GM19324 (cell line): ENCODE results near the gene RPP21.

Experiments used
- ATAC-seq: cut with Tn5 transposase; IDR thresholded peaks from one replicate; pipeline ENCODE4 v1.9.1; 2021; ENCODE audit warnings: mild to moderate bottlenecking, moderate library complexity; ENCODE audit not compliant: unreplicated experiment, low FRiP score

RPP21 gene

DNA sequence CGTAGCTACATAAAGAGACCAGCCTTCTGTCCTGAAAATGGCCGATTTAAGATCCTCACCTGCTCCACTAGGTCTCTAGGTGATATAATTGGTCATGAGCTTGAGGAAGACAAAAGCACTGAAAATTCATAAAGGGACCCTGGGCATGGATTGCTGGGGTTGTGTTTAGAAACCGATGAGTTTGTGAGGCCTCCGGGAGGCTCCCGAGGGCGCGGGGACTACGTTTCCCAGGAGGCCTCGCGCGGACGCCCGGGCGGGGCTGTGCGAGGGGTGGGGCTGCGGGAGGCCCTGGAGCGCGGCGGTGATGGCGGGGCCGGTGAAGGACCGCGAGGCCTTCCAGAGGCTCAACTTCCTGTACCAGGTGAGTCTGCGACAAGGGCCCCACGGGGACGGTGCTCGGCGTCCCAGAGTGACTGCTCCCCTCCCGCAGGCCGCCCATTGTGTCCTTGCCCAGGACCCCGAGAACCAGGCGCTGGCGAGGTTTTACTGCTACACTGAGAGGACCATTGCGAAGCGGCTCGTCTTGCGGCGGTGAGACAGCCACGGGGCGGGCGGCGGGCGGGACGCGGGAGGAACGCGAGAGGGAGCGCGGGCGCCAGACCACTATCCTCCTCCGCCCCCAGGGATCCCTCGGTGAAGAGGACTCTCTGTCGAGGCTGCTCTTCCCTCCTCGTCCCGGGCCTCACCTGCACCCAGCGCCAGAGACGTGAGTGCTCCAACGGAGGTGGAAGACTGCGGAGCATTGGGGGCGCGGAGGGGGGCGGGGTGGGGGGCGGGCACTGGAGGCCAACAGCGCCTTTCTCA is at the start of gene RPP21:
RPP21 (plus strand) TSS at position 289 of the 804 bp plus-strand sequence; CDS start at position 305, 16 bp downstream.
- ATAC-seq = peak; percentile 88

DNA sequence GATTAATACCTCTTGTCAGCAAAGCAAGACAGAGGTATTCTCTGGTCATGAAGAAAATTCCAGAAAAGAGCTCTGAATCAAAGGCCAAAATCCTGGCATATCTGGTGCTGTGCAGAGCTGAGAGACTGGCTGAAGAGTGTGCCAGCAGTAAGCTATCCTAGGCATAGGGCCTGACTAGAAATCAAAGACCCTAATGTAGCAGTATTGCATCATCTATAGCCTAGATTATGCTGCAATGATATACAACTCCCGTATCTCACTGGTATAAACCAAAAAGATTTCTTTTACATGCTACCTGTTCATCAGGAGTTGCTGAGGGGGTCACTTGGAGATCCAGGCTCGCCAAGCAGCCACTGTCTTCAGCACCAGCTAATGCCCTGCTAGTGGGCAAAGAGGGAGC is 49.1 kb upstream of the RPP21 start:
- ATAC-seq = no peak

DNA sequence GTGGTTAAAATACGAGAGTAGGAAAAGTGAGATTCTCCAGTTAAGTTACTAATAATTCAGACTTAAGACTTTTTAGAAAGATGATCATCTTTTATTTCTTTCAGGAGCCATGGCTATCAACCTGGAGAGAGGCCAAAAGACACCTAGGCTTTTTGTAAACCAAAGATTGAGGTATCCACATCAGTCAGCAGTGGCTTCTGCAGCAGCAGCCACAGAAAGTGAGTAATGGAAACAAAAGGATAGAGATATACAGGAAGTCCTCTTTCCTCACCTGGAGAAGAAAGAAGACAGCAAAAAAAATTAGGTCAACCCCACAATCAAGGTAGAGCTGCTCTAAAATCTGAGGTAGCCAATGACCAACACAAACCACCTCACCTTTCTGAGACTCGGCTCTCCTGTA is 41.0 kb upstream of the RPP21 start:
- no peak for ATAC-seq

DNA sequence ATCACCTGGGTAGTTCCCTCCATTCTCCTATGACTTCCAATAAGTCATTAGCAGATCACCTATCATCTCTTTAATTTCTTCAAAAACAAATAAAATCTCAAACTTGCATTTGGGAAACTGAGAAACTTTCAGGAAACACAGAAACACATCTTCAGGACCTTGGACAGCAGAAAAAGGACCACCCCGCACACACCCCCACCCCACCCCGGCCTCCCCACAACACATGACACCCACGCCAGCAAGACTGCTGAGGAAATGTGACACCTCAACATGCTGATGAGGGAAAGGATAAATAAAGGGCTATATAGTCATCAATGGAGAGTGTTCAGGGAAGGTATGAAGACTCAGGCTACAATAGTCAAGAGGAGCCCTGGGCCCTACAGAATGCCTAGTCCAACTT is 33.9 kb upstream of the RPP21 start:
- ATAC-seq = no peak

DNA sequence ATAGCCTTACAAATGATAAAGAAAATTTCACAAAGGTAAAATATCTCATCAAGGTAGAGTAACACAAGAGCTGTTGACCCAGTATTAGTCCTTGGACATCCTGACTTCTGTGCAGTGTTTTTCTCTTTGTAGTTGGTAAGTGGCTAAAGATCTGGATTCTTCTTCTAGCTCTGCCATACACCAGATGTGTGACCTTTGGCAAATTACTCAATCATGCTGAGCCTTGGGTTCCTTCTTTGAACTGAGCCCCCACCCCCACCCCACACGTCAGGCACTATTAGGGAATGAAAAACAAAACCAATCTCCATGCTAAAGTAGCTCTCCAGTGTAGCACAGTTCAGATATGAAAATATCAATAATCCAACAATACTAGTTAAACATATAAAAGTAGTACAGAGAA is 33.3 kb upstream of the RPP21 start:
- no peak for ATAC-seq

DNA sequence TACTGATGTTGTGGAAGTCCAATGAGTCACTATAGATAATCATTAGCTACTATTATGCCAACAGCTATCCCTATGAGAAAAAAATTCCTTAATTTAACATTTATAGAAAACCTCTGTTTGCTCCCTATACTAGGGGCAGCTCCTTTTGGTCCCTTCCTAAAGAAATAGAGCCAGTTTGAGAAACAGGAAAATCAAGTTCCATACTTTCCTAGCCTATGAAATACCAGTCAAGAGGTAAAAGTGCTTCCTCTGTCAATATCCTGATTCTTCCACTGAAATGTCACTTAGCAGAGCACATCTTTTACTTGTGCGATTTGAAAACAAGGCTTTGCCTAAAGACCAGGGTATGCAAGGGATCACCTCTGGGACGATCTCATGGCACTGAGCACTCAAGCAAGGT is 32.7 kb upstream of the RPP21 start:
- ATAC-seq = no peak

DNA sequence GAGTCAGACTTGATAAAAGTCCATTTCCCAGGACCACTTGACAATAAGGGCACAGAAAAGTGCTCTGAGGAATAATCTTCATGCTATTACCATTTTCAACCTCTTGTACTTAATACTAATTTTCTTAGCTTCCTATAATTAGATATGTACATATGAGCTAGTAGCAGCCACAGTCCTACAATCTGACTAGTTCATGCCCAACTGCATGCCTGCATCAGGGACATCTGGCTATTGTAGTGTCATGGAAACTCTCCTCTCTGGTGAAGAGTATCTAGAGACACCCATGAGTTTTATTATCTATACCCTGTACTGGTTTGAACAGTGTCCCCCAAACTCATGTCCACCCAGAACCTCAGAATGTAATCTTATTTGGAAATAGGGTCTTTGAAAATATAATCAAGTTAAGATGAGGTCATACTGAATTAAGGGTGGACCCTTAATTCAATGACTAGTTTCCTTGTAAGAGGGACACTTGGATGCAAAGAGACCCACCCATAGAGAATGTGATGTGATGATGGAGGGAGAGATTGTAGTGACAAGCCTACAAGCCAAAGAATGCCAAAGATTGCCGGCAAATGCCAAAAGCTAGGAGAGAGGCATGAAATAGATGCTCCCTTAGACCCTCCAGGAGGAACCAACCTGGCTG is 32.2 kb upstream of the RPP21 start:
- no peak for ATAC-seq

DNA sequence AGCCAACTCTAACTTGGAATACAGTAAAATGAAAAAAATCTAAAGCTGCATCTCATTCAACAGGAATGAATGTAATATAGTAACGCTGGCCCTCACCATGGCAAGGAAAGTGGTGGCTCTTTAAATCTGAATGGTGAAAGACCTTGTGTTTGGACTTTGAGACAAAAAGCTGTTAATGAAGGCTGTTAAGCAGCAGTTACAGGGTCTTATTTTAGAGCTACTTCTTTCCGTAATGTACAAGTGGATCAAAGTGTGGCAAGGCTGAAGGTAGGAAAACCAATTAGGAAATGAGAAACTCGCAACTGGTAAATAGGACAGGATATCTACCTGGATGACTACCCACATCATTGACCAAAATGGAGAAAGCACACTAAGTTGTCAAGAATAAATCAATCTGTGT is 29.8 kb upstream of the RPP21 start:
- ATAC-seq = no peak

DNA sequence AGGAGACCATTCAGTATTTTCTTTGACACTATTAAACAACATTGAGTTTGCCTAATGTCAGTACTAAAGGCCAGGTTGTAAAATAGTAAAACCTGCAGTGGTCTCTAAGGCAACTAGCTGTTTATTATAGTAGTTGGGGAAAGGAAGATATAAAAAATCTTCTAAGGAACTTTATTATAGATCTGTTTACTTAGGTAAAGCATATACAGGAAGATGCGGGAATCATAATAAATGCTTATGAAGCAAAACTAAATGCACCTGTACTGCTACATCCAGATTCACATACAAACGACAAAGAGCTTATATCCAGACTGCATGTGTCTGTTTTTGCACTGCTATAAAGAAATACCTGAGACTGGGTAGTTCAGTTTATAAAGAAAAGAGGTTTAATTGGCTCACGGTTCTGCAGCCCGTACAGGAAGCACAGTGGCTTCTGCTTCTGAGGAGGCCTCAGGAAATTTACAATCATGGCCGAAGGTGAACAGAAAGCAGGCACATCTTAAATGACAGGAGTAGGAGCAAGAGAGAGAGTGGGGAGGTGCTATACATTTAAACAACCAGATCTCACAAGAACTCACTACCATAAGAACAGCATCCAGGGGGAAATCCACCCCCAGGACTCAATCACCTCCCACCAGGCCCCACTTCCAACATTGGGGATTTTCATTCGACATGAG is 26.9 kb upstream of the RPP21 start:
- ATAC-seq = no peak

DNA sequence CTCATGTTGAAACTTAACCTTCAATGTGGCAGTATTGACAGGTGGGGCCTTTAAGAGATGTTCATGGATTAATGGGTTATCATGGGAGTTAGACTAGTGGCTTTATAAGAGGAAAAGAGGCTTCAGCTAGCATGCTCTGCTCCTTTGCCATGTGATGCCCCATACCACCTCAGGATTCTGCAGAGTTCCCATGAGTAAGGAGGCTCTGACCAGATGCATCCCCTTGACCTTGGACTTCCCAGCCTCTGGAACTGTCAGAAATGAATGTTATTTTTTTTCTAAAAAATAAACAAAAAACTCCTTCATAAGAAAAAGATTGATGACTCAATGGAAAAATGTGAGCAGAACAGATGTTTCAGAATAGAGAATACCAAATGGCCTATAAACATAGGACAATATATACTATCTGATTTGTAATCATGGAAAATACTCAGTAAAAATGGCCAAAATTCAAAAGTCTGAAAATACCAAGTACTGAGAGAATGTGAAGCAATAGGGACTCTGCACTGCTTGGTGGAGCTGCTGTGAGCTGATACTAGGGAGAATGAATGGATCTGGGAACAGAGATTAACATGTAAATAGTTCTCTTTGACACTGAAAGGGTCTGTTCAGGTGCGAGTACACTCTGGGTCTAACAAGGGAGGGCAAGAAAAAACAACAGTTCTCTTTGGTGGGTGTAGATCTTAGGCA is 25.7 kb upstream of the RPP21 start:
- ATAC-seq = no peak

DNA sequence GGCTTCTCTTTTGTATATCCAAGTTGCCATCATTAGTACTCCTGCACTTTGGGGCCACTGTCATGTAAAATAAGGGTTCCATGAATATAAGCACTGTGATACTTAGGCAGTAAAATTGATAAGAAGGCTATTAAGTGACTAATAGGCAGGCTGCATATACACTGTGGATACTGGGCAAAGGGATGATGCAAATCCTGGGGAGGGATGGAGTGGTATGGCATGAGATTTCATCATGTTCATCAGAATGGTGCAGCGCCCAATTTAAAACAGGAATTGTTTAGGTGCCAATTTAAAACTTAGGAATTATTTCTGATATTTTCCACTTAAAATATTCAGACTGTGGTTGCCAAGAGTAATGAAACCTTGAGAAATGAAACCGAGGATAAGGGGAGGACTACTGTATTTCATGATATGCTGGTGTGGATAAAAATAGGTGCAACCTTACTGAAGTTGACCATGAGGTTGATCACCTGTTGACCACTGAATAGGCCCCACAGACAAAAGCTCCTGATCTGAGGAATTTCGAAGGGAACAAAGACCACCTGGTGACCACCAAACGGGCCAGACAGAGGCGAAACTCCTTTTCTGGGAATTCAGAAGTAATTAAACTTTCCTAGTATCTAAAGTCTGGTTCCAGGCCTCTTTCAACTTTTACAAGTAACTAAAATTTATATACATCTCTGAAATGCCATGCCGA is 23.1 kb upstream of the RPP21 start:
- ATAC-seq = no peak

DNA sequence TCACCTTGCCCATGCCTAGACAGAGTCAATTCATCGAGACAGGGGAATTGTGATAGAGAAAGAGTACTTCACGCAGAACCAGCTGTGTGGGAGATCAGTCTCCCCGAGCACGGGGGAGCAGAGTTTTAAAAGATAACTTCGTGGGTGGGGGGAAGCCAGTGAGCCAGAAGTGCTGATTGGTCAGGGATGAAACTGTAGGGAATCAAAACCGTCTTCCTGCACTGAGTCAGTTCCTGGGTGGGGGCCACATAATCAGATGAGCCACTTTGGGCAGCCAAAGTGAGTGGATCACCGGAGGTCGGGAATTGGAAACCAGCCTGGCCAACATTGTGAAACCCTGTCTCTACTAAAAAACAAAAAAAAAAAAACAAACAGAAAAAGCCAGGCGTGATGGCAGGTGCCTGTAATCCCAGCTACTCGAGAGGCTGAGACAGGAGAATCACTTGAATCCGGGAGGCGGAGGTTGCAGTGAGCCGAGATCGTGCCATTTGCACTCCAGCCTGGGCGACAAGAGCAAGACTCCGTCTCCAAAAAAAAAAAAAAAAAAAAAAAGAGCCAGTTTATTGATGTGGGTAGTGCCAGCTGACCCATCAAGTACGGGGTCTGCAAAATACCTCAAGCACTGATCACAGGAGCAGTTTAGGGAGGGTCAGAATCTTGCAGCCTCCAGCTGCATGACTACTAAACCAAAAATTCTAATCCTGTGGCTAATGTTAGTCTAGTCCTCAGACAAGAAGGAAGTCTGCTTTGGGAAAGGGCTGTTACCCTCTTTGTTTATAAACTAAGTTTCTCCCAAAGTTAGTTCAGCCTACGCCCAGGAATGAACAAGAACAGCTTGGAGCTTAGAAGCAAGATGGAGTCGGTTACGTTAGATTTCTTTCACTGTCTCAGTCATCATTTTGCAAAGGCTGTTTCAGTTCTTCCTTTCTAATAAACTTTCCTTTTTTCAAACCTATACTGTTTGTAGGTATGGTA is 22.1 kb upstream of the RPP21 start:
- no peak for ATAC-seq

DNA sequence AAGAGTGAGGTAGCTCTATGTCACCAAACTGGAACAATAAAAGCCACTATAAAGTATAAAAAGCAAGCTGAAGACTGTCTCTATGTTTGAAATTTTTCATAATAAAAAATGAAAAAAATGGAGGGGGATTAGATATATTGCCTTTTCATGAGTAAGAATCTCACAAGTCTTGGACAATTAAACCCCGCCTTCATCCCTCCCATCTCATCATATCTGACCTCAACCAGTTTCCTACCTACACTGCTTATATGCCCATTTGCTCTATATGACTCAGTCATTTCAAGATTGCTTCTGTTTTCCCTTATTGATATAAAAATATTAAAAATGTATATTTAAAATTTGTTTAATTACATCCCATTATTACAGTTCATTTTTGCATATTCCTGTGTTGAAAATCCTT is 21.1 kb upstream of the RPP21 start:
- no peak for ATAC-seq

DNA sequence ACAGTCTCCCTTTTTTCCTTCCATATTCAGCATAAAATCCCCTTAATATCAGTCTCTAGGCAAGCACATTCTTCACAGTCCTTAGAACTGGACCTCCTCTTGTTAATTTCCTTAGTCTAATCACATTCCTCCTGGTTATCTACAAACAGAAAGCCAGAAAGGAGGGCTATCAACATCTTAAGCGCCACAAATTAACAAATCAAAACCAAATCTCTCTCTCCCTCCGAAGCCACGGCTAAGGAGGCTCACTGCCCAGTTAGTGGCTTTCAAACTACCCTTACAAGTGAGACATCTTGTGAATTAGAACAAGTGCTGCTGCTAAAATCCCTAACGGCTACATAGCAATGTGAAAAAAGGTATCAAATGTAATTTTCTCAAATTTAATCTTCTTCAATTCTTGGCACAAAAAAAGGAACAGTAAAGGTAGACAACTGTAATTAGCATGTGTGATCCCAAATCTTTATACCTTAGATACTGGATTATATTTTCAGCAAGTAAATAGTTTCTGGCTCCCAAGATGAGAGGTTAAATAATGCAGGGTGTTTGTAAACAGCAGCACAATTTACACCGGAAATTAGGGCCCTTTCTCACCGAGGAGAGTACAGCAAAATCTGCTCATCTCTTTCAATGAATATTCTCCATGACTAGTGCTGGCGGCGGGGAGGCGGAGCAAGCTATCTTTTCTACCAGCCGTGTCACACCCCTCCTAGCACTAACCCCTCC is 19.6 kb upstream of the RPP21 start:
- no peak for ATAC-seq

DNA sequence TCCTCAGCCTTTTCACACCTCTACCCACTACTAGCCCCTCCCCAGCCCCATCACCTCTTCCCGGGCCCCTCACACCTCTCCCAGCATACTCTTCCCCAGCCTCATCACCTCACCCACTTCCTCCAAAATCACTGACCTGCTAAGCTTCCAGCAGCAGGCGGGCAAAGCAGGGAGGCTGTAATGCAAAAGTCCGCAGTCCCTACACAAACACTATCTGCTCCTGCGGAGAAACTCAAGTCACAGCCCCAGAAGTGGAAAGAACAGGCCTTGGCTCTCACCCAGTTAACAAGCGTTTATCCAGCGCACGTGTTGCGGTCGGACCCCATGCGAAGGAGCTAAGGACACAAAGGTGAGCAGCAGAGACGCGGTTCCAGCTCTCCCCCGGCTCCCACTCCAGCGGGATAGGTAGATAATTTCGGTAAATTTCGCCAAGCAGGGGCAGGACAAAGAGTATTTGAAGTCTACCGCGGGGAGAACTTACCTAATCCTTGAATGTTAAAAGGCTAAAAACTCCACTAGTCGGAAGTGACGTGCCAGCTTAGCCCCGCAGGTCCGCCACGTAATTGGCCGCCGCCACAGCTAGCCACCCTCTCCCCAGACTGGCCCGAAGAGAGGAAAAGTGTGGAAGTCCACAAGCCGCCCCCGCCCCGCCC is 19.0 kb upstream of the RPP21 start:
- ATAC-seq = peak; percentile 52

DNA sequence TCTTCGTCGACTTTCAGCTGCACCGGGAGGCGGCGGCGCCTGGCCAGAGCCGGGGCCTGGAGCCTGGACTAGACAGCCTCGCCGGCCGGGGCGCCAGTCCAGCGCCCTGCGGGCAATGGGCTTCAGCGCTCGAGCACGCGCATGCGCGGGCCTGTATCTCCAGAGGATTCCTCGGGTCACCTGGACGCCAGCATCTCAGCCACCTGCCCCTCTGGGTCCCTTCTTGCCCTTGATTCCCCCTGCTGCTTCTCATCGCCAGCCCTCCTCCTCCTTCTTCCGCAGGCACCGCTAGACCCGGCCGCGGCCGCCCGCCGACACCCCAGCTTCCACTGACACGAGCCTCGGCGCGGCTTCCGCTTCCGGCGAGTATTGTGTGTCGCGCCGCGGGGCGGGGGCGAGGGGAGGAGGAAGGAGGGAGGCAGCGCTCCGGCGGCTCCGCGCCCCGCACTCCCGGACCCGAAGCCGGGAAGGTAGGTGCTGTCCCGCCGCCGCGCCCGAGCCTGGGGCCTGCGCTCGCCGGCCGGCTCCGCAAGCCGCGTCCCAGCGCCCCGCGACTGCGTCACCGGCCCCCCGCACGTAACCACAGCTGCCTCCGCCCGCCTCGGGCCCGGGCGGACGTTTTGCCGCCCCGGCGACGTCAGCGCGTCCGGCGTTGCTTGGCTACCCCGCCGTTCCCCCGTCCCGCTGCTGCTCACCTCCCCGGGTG is 18.3 kb upstream of the RPP21 start, which contains the start of gene TRIM39:
TRIM39 (plus strand) TSS at position 402 of the 706 bp plus-strand sequence. CDS start 2,391 bp downstream, outside the sequence.
- ATAC-seq = peak; percentile 80

DNA sequence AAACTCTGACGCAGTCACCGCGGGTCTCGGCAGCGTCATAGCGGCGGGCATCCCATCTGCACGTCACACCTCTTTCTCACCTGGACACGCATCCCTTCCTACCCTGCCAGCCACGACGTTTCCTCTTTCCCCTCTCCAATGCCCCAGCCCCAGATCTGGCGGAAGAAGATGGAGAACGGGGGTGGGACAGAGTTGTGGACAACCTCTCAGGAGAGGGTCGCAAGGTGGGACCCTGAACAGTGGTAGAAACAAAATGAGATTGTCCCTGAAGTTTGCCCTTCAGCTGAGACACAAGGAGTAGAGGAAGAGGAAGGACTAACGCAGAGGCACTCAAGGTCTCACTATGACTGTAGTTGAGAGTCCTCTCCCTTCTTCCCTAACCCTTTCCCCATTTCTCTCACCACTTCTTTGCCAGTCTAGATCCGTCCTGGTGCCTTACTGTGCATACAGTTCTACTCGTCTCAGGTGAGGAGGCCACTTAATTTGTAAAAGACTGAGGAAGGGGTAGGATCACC is 17.7 kb upstream of the RPP21 start:
- ATAC-seq = no peak
